GM12892 (cell line): Measurements from ENCODE around the gene DTD1.

Experiments used
- POLR2A ChIP-seq: IDR thresholded peaks from 2 replicates; pipeline ENCODE4 v1.6.1; 2011; ENCODE audit warnings: low read depth, low read length, control low read depth
- POLR2AphosphoS5 ChIP-seq: IDR thresholded peaks from 2 replicates; pipeline ENCODE4 v1.6.1; 2011; ENCODE audit warnings: low read depth, low read length, control low read depth
- TAF1 ChIP-seq: IDR thresholded peaks from 2 replicates; pipeline ENCODE4 v1.6.1; 2011; ENCODE audit warnings: low read depth, mild to moderate bottlenecking, control low read depth, low read length, borderline replicate concordance

GRCh38 chr20:18548465-18548864, 39.4 kb upstream of the DTD1 start:
- TF ChIP-seq TAF1: no peak
- no peak for TF ChIP-seq POLR2A
- TF ChIP-seq POLR2AphosphoS5: no peak
